H9 (cell line): ENCODE results near the gene OPALIN. TPM values are rescaled to one million over a fixed set of nuclear protein-coding genes. Genes with fewer than 3 reads are reported as not detected.

Source experiments
- DNase-seq: peaks from one replicate; pipeline ENCODE4 v3.0.0-alpha.2; 2017
- H2AFZ ChIP-seq: one replicate; pipeline ENCODE4 v1.6.1; 2013; ENCODE audit warnings: mild to moderate bottlenecking, low read length, control low read depth, moderate library complexity
- H2AK5ac ChIP-seq: 2 replicates; pipeline ENCODE4 v1.6.1; 2013; ENCODE audit warnings: low read length, control low read depth, mixed read lengths; ENCODE audit not compliant: insufficient read length
- H2BK120ac ChIP-seq: one replicate; pipeline ENCODE4 v1.6.1; 2013; ENCODE audit warnings: low read depth, mild to moderate bottlenecking, low read length, control low read depth, inconsistent platforms; ENCODE audit not compliant: poor library complexity, severe bottlenecking
- H2BK12ac ChIP-seq: 2 replicates; pipeline ENCODE4 v1.6.1; 2013; ENCODE audit warnings: low read length, control low read depth, mixed read lengths, low read depth; ENCODE audit not compliant: insufficient read length
- H2BK15ac ChIP-seq: 2 replicates; pipeline ENCODE4 v1.6.1; 2013; ENCODE audit warnings: low read depth, low read length, control low read depth
- H2BK20ac ChIP-seq: one replicate; pipeline ENCODE4 v1.6.1; 2013; ENCODE audit warnings: low read depth, mild to moderate bottlenecking, low read length, control low read depth, inconsistent platforms; ENCODE audit not compliant: poor library complexity, severe bottlenecking
- H2BK5ac ChIP-seq: 2 replicates; pipeline ENCODE4 v1.6.1; 2013; ENCODE audit warnings: low read length, control low read depth, mixed read lengths; ENCODE audit not compliant: insufficient read length
- H3K14ac ChIP-seq: 2 replicates; pipeline ENCODE4 v1.6.1; 2013; ENCODE audit warnings: low read length, control low read depth; ENCODE audit not compliant: insufficient read depth
- H3K18ac ChIP-seq: 2 replicates; pipeline ENCODE4 v1.6.1; 2013; ENCODE audit warnings: low read depth, mild to moderate bottlenecking, mixed read lengths, low read length, control low read depth; ENCODE audit not compliant: insufficient read length
- H3K23ac ChIP-seq: 2 replicates; pipeline ENCODE4 v1.6.1; 2013; ENCODE audit warnings: low read length, control low read depth, mixed read lengths, low read depth; ENCODE audit not compliant: insufficient read length
- H3K23me2 ChIP-seq: 2 replicates; pipeline ENCODE4 v1.6.1; 2013; ENCODE audit warnings: low read depth, mild to moderate bottlenecking, mixed read lengths, low read length, control low read depth; ENCODE audit not compliant: insufficient read length, poor library complexity, severe bottlenecking
- H3K27ac ChIP-seq: 2 replicates; pipeline ENCODE4 v1.5.1; 2013; ENCODE audit warnings: low read length, control low read depth, mixed read lengths, low read depth; ENCODE audit not compliant: insufficient read length
- H3K27me3 ChIP-seq: 2 replicates; pipeline ENCODE4 v1.6.1; 2013; ENCODE audit warnings: low read length, control low read depth, inconsistent platforms; ENCODE audit not compliant: insufficient read depth
- H3K4ac ChIP-seq: 2 replicates; pipeline ENCODE4 v1.6.1; 2013; ENCODE audit warnings: low read depth, mild to moderate bottlenecking, control low read depth, inconsistent platforms, low read length, moderate library complexity
- H3K4me1 ChIP-seq: 2 replicates; pipeline ENCODE4 v1.6.1; 2013; ENCODE audit warnings: low read length, control low read depth, inconsistent platforms; ENCODE audit not compliant: insufficient read depth
- H3K4me2 ChIP-seq: 2 replicates; pipeline ENCODE4 v1.6.1; 2013; ENCODE audit warnings: low read length, control low read depth, mixed read lengths; ENCODE audit not compliant: insufficient read length, insufficient read depth
- H3K56ac ChIP-seq: 2 replicates; pipeline ENCODE4 v1.6.1; 2013; ENCODE audit warnings: low read depth, mild to moderate bottlenecking, mixed read lengths, low read length, control low read depth; ENCODE audit not compliant: insufficient read length
- H3K79me1 ChIP-seq: 2 replicates; pipeline ENCODE4 v1.6.1; 2013; ENCODE audit warnings: low read depth, mild to moderate bottlenecking, moderate library complexity, low read length, control low read depth, inconsistent platforms; ENCODE audit not compliant: insufficient read depth, poor library complexity, severe bottlenecking
- H3K79me2 ChIP-seq: 2 replicates; pipeline ENCODE4 v1.6.1; 2013; ENCODE audit warnings: low read length, control low read depth, inconsistent platforms; ENCODE audit not compliant: insufficient read depth
- H3K9ac ChIP-seq: 2 replicates; pipeline ENCODE4 v1.6.1; 2013; ENCODE audit warnings: low read length, control low read depth, mixed read lengths; ENCODE audit not compliant: insufficient read length; ENCODE audit errors: extremely low read depth
- H3K9me3 ChIP-seq: one replicate; pipeline ENCODE4 v1.6.1; 2013; ENCODE audit warnings: low read depth, low read length, inconsistent platforms; ENCODE audit not compliant: control insufficient read depth
- H3T11ph ChIP-seq: one replicate; pipeline ENCODE4 v1.6.1; 2013; ENCODE audit warnings: mild to moderate bottlenecking, low read length, control low read depth, inconsistent platforms
- H4K20me1 ChIP-seq: one replicate; pipeline ENCODE4 v1.6.1; 2013; ENCODE audit not compliant: control insufficient read depth, insufficient read length, insufficient read depth
- H4K5ac ChIP-seq: 2 replicates; pipeline ENCODE4 v1.6.1; 2013; ENCODE audit warnings: low read depth, mild to moderate bottlenecking, mixed read lengths, low read length, control low read depth; ENCODE audit not compliant: insufficient read length
- H4K8ac ChIP-seq: replicated peaks from 2 replicates; pipeline ENCODE4 v1.6.1; 2013; ENCODE audit warnings: low read length, control low read depth, mixed read lengths, low read depth; ENCODE audit not compliant: insufficient read length
- H4K91ac ChIP-seq: 2 replicates; pipeline ENCODE4 v1.6.1; 2013; ENCODE audit warnings: low read depth, mild to moderate bottlenecking, moderate library complexity, mixed read lengths, low read length, control low read depth; ENCODE audit not compliant: insufficient read length
- H3K27ac Mint-ChIP-seq, 3 experiments: 2 replicates in 2 of 3; 3 replicates in 1 of 3; pipeline ENCODE4 v1.8.0; 2020 to 2021; ENCODE audit warnings: mixed read lengths in 3 of 3, mild to moderate bottlenecking in 1 of 3, moderate library complexity in 1 of 3
- H3K27me3 Mint-ChIP-seq: 2 replicates; pipeline ENCODE4 v1.8.0; 2021; ENCODE audit warnings: low read depth, mild to moderate bottlenecking, moderate library complexity, mixed read lengths
- H3K36me3 Mint-ChIP-seq, 3 experiments: 2 replicates in 2 of 3; 3 replicates in 1 of 3; pipeline ENCODE4 v1.8.0; 2020 to 2021; ENCODE audit warnings: low read depth in 3 of 3, mixed read lengths in 3 of 3; ENCODE audit not compliant: insufficient read depth in 1 of 3
- H3K4me1 Mint-ChIP-seq, 2 experiments: 2 replicates each; pipeline ENCODE4 v1.8.0; 2020; ENCODE audit warnings: mixed read lengths in 2 of 2
- H3K4me3 Mint-ChIP-seq, 2 experiments: 2 replicates in 1 of 2; 3 replicates in 1 of 2; pipeline ENCODE4 v1.8.0; 2020 to 2021; ENCODE audit warnings: mild to moderate bottlenecking in 2 of 2, mixed read lengths in 2 of 2, moderate library complexity in 1 of 2
- H3K9me3 Mint-ChIP-seq, 2 experiments: 2 replicates in 1 of 2; 3 replicates in 1 of 2; pipeline ENCODE4 v1.8.0; 2020; ENCODE audit warnings: mild to moderate bottlenecking in 2 of 2, mixed read lengths in 2 of 2, moderate library complexity in 1 of 2
- CTCF ChIP-seq: fragments of 200-600 bp; sonication (generic); conservative IDR thresholded peaks from 3 replicates; pipeline ENCODE4 v1.8.0; 2021; ENCODE audit warnings: antibody characterized with exemption, mild to moderate bottlenecking
- WGBS: extraction: QIAGEN DNeasy Blood & Tissue Kit; methylation state at CpG from one replicate; pipeline ENCODE4 v1.1.7; 2013; ENCODE audit warnings: missing lambda C conversion rate, low lambda C conversion rate, mixed read lengths; ENCODE audit not compliant: insufficient read length; ENCODE audit errors: extremely low coverage; 5-methylcytosine and 5-hydroxymethylcytosine counted together
- total RNA-seq: library from RNA; stranded (reverse); gene quantifications from 2 replicates; pipeline ENCODE4 v1.2.1, GENCODE V29; 2021

Gene OPALIN
- total RNA-seq, 1 experiment from 2014 or later, result not detected

- H3K27ac Mint-ChIP-seq, result no peak overlapping the region
- H3K4me2 ChIP-seq, result no peak overlapping the region
- no peaks in the 10 kb centered on the region for H3K9me3 ChIP-seq
- H3K23ac ChIP-seq, result no peak overlapping the region
- H4K5ac ChIP-seq, result no peak overlapping the region
- H2AK5ac ChIP-seq, result no peak overlapping the region
- no peak overlapping the region for H2AFZ ChIP-seq
- H2BK20ac ChIP-seq, result no peak overlapping the region
- H3K9ac ChIP-seq, result no peak overlapping the region
- H3K27me3 ChIP-seq, result no peaks in the 10 kb centered on the region
- no peaks in the 10 kb centered on the region for H3K36me3 Mint-ChIP-seq
- no peak overlapping the region for H3K18ac ChIP-seq
- no peaks in the 10 kb centered on the region for H3K79me2 ChIP-seq
- H3K23me2 ChIP-seq, result no peaks in the 10 kb centered on the region
- no peak overlapping the region for H2BK5ac ChIP-seq
- no peak overlapping the region for H3K4me3 Mint-ChIP-seq
- H2BK120ac ChIP-seq, result no peak overlapping the region
- no peak overlapping the region for H2BK15ac ChIP-seq
- no peak overlapping the region for H3K56ac ChIP-seq
- no peak overlapping the region for H3K4ac ChIP-seq
- H2BK12ac ChIP-seq, result no peak overlapping the region
- peaks cover 22 to 23% of the 10 kb centered on the region in 2 experiments for H3K4me1 Mint-ChIP-seq
- H3K79me1 ChIP-seq, result no peaks in the 10 kb centered on the region
- no peak overlapping the region for H3K14ac ChIP-seq
- no peaks in the 10 kb centered on the region; a peak in 1 of 5 replicates for H3K9me3 Mint-ChIP-seq
- peak overlapping the region; percentile 32 for H4K8ac ChIP-seq
- peaks cover 3% of the 10 kb centered on the region; the same call in 1 of the 2 replicates for H3K4me1 ChIP-seq
- no peaks in the 10 kb centered on the region for H3K27me3 Mint-ChIP-seq
- TF ChIP-seq CTCF, result no peak
- DNase-seq, result no peak
- WGBS, result no CpG with 5 or more reads among the region's 3 CpGs
- no peak overlapping the region for H4K91ac ChIP-seq
- H3K27ac ChIP-seq, result no peak overlapping the region
- H3T11ph ChIP-seq, result no peak overlapping the region
- H4K20me1 ChIP-seq, result no peaks in the 10 kb centered on the region
These were observed 38.9 kb downstream of the OPALIN start for GRCh38 chr10:96319754-96320474.
